Lower lobe of right lung (tissue), 2 donors: Measurements from ENCODE around the gene FBXL12. TPM values are rescaled to one million over a fixed set of nuclear protein-coding genes. Genes with fewer than 3 reads are reported as not detected.

Source experiments
- ATAC-seq, 2 donors: fragments of 200-7000 bp; cut with Tn5 transposase; one replicate each; pipeline ENCODE4 v1.9.1; 2020 to 2022; ENCODE audit warnings: mild to moderate bottlenecking in 2 of 2, moderate library complexity in 2 of 2
- DNase-seq: peaks from one replicate; pipeline ENCODE4 v3.0.0-alpha.2; 2020
- H3K27ac ChIP-seq: fragments of 200-600 bp; one replicate; pipeline ENCODE4 v1.8.0; 2022
- H3K27me3 ChIP-seq: fragments of 200-600 bp; one replicate; pipeline ENCODE4 v1.8.0; 2022; ENCODE audit warnings: low read depth
- H3K36me3 ChIP-seq: fragments of 200-600 bp; one replicate; pipeline ENCODE4 v1.8.0; 2022; ENCODE audit warnings: mild to moderate bottlenecking
- H3K4me1 ChIP-seq: fragments of 200-600 bp; one replicate; pipeline ENCODE4 v1.8.0; 2022
- H3K4me3 ChIP-seq: fragments of 200-600 bp; one replicate; pipeline ENCODE4 v1.8.0; 2022; ENCODE audit warnings: mild to moderate bottlenecking
- H3K9me3 ChIP-seq: fragments of 200-600 bp; one replicate; pipeline ENCODE4 v1.8.0; 2022
- CTCF ChIP-seq: fragments of 200-600 bp; IDR thresholded peaks from one replicate; pipeline ENCODE4 v1.8.0; 2022; ENCODE audit warnings: antibody characterized with exemption, mild to moderate bottlenecking
- intact Hi-C: fragments of 100-400 bp; cut with DNase I; formaldehyde crosslinking; loops from one replicate; pipeline ENCODE4 v1.11.0; 2022
- long read RNA-seq: library from polyadenylated mRNA; unstranded; transcript quantifications from one replicate; pipeline ENCODE4 v2.0.0, GENCODE V29; 2021
- total RNA-seq: library from RNA; stranded (reverse); fragmentation: NEBNext Ultra II Directional; extraction: Animal tissue kit (Norgen Biotek cat#: 25700); gene quantifications from one replicate; pipeline ENCODE4 v1.2.1, GENCODE V29; 2021
- donor health status: DM: no; HTN: yes; CAD: no; lungs with severe emphysema.

The FBXL12 gene
- 18.6 TPM for total RNA-seq
- long read RNA-seq, transcript FBXL12-201 (3 exons, 1,852 nt), result major isoform, 18 of 39 reads
- long read RNA-seq, transcript FBXL12-206 (3 exons, 1,843 nt), result minor isoform, 10 of 39 reads
- long read RNA-seq, partial matches to known transcripts, result 1 of 39 reads
- long read RNA-seq, other reads (novel, unspliced or antisense), result 8 of 39 reads

GRCh38 chr19:9818734-9819595 lies at the start of gene FBXL12:
Gene FBXL12, minus strand, starts transcription at chr19:9819079. Its CDS starts 266 bp downstream, at chr19:9818813.
- peak; percentile 100 for DNase-seq
- peak; percentile 96 to 98 for ATAC-seq
- peaks cover 18% of the 10 kb centered on the region for H3K4me1 ChIP-seq
- peaks cover 12% of the 10 kb centered on the region for H3K36me3 ChIP-seq
- H3K4me3 ChIP-seq, result peak within 1 kb of the TSS; percentile 89
- no peak for TF ChIP-seq CTCF
- no peaks in the 10 kb centered on the region for H3K9me3 ChIP-seq
- peak within 1 kb of the TSS; percentile 97 for H3K27ac ChIP-seq
- intact Hi-C loops, result no loop called here
- H3K27me3 ChIP-seq, result no peaks in the 10 kb centered on the region

- H3K36me3 ChIP-seq, result no peaks in the 10 kb centered on the region
- TF ChIP-seq CTCF, result no peak
- no peaks in the 10 kb centered on the region for H3K9me3 ChIP-seq
- no peaks in the 10 kb centered on the region for H3K27me3 ChIP-seq
- no peak overlapping the region for H3K4me3 ChIP-seq
- intact Hi-C loops, result no loop called here
- no peak overlapping the region for H3K27ac ChIP-seq
- no peaks in the 10 kb centered on the region for H3K4me1 ChIP-seq
- no peak for DNase-seq
- ATAC-seq, result no peak
These were observed 47.0 kb upstream of the FBXL12 start for GRCh38 chr19:9865732-9866501.

- Histone ChIP-seq H3K27ac (no peak overlapping the region), H3K9me3 (no peaks in the 10 kb centered on the region), H3K4me3 (no peak overlapping the region), H3K36me3 (no peaks in the 10 kb centered on the region), H3K27me3 (no peaks in the 10 kb centered on the region), H3K4me1 (no peaks in the 10 kb centered on the region)
- ATAC-seq, result no peak
- no peak for DNase-seq
- intact Hi-C loops, result no loop called here
- no peak for TF ChIP-seq CTCF
These were observed 44.9 kb upstream of the FBXL12 start for GRCh38 chr19:9863759-9864158.

GRCh38 chr19:9862938-9863337 lies 44.1 kb upstream of the FBXL12 start:
- H3K4me3 ChIP-seq, result no peak overlapping the region
- no peaks in the 10 kb centered on the region for H3K36me3 ChIP-seq
- intact Hi-C loops, result no loop called here
- ATAC-seq (no peak), DNase-seq (no peak)
- H3K4me1 ChIP-seq, result no peaks in the 10 kb centered on the region
- H3K27me3 ChIP-seq, result no peaks in the 10 kb centered on the region
- no peak for TF ChIP-seq CTCF
- H3K27ac ChIP-seq, result no peak overlapping the region
- no peaks in the 10 kb centered on the region for H3K9me3 ChIP-seq

GRCh38 chr19:9861503-9861902 lies 42.6 kb upstream of the FBXL12 start:
- intact Hi-C loops, result no loop called here
- DNase-seq (no peak), ATAC-seq (no peak)
- no peaks in the 10 kb centered on the region for H3K4me1 ChIP-seq
- TF ChIP-seq CTCF, result no peak
- H3K4me3 ChIP-seq, result no peak overlapping the region
- H3K27ac ChIP-seq, result no peak overlapping the region
- no peaks in the 10 kb centered on the region for H3K9me3 ChIP-seq
- H3K27me3 ChIP-seq, result no peaks in the 10 kb centered on the region
- no peaks in the 10 kb centered on the region for H3K36me3 ChIP-seq
